NT2/D1 (cell line): ENCODE data around the gene ROPN1L.

Source experiments
- SUZ12 ChIP-seq: IDR thresholded peaks from 2 replicates; pipeline ENCODE4 v1.6.1; 2011; ENCODE audit not compliant: insufficient read length, insufficient read depth; ENCODE audit errors: extremely low read depth
- YY1 ChIP-seq: IDR thresholded peaks from 2 replicates; pipeline ENCODE4 v1.6.1; 2011; ENCODE audit not compliant: insufficient read length, insufficient read depth

GRCh38 chr5:10506535-10506934 is 64.9 kb downstream of the ROPN1L start:
- no peak for TF ChIP-seq YY1
- TF ChIP-seq SUZ12: no peak
